Motor neuron (in vitro differentiated cells): ENCODE results near the gene TIFAB. TPM values are rescaled to one million over a fixed set of nuclear protein-coding genes. Genes with fewer than 3 reads are reported as not detected.

ENCODE experiments used
- ATAC-seq, 8 experiments: fragments of 200-7000 bp; cut with Tn5 transposase; replicated peaks in 6 of 8; 2 replicates each; pipeline ENCODE4 v1.8.0; 2021; ENCODE audit warnings: mild to moderate bottlenecking in 8 of 8, moderate library complexity in 8 of 8
- H3K27ac ChIP-seq, 2 donors: fragments of 250-450 bp; sonication (Bioruptor Pico); 2 replicates each; pipeline ENCODE4 v1.9.0; 2021; ENCODE audit warnings: antibody characterized with exemption in 2 of 2, mild to moderate bottlenecking in 2 of 2, moderate library complexity in 1 of 2
- H3K4me1 ChIP-seq, 2 donors: fragments of 250-450 bp; sonication (Bioruptor Pico); replicated peaks in 1 of 2; 2 replicates each; pipeline ENCODE4 v1.6.1; 2021; ENCODE audit warnings: antibody characterized with exemption in 2 of 2, mild to moderate bottlenecking in 2 of 2, moderate library complexity in 1 of 2
- H3K4me3 ChIP-seq, 5 donors: fragments of 250-450 bp; sonication (Bioruptor Pico); 2 replicates each; pipeline ENCODE4 v1.9.0; 2021; ENCODE audit warnings: antibody characterized with exemption in 5 of 5, mild to moderate bottlenecking in 5 of 5, moderate library complexity in 4 of 5
- whole genome bisulfite sequencing, 10 experiments: fragments of 450-650 bp; shearing (Covaris generic); methylation state at CpG; one replicate each; pipeline ENCODE4 v1.0.0; 2022; 5-methylcytosine and 5-hydroxymethylcytosine counted together
- in situ Hi-C, 9 experiments: fragments of 400-800 bp; cut with MboI; loops; one replicate each; pipeline ENCODE4 v1.15.0; 2021; ENCODE audit warnings: low sequenced_read_pairs in 9 of 9, low pct_unique_long_range_greater_than_20kb in 2 of 9; ENCODE audit not compliant: unreplicated experiment in 9 of 9
- total RNA-seq, 8 experiments: library from RNA; unstranded; fragments of 300-600 nt; gene quantifications; 2 replicates each; pipeline versions ENCODE4 v1.2.3 to v1.2.4, GENCODE V29; 2022

Gene TIFAB
- total RNA-seq, 8 experiments from 2014 or later, result 0.04 to 0.43 (median 0.10) TPM; not detected in 2

DNA sequence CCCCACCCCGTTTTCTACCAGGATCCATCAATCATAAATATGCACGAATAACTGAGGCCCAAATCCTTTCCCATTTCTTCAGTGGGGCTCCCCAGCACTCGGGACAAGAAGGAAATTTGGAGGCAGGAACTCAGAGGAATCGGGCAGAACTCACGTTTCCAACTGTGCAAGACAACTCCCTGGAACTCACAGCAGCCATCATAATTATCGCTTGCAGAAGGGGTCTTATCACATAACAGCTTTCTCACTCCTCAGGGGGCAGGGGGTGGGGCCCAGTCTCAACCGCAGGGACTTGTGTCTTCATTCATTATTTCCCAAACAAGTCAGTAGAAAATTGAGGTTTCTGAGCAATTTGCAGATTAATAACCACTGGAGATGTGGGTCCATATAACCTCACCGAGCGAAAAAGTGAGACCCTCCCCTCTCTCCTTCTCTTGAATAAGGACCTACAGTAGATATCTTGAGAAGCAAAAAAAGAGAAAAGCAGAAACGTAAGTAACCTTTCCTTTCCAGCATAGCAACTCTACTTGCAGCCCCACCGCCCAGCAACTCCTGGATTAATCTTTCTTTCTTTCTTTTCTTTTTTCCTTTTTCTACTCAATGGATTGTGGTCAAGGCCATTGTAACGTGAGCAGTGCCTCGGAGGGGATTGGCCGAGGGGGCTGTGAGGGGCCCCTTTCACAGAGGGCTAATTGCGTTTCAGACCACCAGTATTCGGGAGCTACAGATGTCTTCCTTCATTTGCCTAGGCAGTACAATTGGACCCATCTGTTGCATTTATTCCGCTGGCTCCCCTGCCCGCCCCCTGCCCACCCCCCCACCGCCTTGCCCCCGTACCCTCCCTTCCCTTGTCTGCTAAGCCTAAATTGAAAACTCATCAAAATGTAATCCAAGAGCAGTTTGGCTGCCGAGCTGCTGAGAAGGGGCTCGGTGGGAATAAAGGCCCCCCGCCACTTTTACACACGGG, 24.7 kb upstream of the TIFAB start:
- in situ Hi-C loops, result no loop called here
- Histone ChIP-seq H3K27ac (peak overlapping the region; percentile 41 to 66), H3K4me1 (peaks cover 33 to 51% of the 10 kb centered on the region in 2 donors), H3K4me3 (peak overlapping the region in 1 of 5 donors; percentile 20)
- WGBS, 10 experiments, result 0 to 49% (median 16%) methylated on average over 1 to 9 of the region's 24 CpGs; no CpG with 5 or more reads in 1 of the 10 experiments
- ATAC-seq, result peak in 5 of 8 experiments; percentile 66 to 73 (median 69)

DNA sequence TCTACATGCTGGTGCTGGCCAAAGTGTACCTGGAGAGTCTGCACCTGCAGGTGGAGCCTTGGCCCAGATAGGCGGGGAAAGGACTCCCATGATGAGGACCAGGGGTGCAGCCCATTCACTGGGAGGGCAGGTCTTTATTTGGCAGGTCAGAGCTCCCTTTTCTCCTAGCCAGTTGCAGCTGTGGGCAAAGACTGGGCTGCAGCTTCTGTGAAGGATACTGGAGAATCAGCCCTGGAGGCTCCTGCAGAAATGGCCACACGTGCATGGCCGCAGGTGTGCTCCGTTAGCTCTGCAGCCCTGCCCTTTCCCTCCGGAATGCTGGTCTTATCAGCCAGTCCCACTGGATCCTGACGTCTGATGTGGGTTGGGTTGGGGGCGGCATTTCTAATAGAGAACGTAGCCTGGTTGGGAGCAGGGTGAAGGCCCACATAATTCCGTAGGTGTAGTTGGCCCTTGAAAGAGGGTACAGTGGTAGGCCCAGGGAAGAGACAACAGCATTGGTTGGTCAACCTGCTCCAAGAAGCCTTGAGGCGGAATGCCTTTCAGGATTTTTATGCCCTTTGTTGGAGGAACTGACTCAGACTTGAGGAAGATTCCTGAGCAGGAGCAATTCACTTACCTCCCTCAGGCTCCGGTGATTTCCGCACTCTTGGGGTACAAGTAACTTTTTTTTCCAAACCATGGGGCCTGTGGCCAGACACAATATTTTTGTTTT, 22.0 kb upstream of the TIFAB start:
- no peak overlapping the region for H3K4me3 ChIP-seq
- no peak for ATAC-seq
- 75 to 97% (median 92%) methylated on average over 2 to 6 of the region's 12 CpGs; no CpG with 5 or more reads in 4 of the 10 experiments for WGBS, 10 experiments
- in situ Hi-C loops, result loop anchor here in 5 of 9 experiments (25.0 kb wide), 2 partner anchors 263 to 363 kb away; partner anchors contain the start of gene SLC25A48 (in 2 of the 5)
- H3K4me1 ChIP-seq, result peaks cover 30 to 50% of the 10 kb centered on the region in 2 donors
- no peak overlapping the region for H3K27ac ChIP-seq

DNA sequence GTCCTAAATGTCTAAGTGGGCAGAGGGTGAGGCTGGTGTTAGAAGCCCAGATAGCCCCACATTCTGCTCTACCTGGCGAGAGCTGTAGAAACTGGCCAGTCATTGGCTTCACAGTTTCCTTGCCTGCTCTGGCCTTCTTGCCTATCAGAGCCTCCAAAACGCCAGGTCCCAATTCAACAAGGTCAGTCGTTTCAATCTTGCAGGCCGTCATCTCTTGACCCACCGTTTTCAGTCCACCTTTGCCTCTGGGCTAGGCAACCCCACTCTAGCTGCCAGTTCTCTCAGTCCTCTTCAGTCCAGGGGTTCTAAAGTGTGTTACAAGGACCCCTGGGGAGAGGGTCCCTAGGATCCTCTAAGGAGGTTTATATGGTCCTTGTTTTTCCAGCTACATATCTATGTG, 20.0 kb upstream of the TIFAB start:
- 30 to 100% (median 85%) methylated on average over 1 to 5 of the region's 5 CpGs; no CpG with 5 or more reads in 3 of the 10 experiments for WGBS, 10 experiments
- Histone ChIP-seq H3K4me1 (peaks cover 24 to 47% of the 10 kb centered on the region in 2 donors), H3K4me3 (no peak overlapping the region), H3K27ac (no peak overlapping the region)
- ATAC-seq, result no peak
- in situ Hi-C loops, result loop anchor here in 5 of 9 experiments (25.0 kb wide), 2 partner anchors 265 to 365 kb away; partner anchors contain the start of gene SLC25A48 (in 2 of the 5)

DNA sequence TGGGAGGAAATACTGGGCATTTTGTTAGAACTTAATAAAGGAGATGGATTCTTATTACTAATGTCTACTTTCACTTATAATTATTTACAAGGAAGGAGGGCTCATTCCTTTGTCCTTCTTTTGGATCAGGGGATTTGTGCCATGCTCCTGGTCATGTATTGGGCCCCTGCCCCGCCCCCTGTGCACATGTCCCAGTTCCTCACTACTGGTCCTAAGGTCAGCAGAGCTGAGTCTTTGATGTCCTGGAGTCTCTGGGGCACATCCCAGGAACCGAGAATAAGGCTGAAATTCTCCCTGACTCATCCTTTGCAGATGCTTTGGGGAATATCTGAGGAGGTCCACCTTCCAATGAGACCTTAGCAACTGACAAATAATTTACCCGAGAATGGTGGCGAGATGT, 19.6 kb upstream of the TIFAB start:
- WGBS, 10 experiments, result 0 to 100% (median 80%) methylated on average over 1 to 3 of the region's 4 CpGs; no CpG with 5 or more reads in 3 of the 10 experiments
- no peak overlapping the region for H3K4me3 ChIP-seq
- no peak overlapping the region for H3K27ac ChIP-seq
- no peak for ATAC-seq
- in situ Hi-C loops, result loop anchor here in 5 of 9 experiments (25.0 kb wide), 2 partner anchors 266 to 366 kb away; partner anchors contain the start of gene SLC25A48 (in 2 of the 5)
- peaks cover 24 to 47% of the 10 kb centered on the region in 2 donors for H3K4me1 ChIP-seq

DNA sequence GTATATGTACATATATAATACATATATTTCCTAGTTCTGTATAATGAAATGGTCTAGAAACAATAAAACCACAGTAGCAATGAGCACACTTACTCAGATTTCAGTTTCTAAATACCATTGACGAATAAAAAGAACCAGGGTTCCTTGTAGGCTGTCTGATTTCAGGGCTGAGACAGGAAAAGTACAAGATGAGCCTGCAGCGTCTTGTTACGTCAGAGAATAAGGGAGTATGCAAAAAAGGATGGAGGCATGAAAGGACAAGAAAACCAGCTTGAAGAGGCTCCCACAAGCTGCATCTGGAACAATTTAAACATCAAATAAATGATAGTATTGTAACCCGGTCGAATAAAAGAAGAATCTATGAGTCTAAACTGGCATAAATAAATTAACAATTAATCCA, 17.8 kb upstream of the TIFAB start:
- peak in 1 of 8 experiments; percentile 51 for ATAC-seq
- Histone ChIP-seq H3K27ac (no peak overlapping the region), H3K4me1 (peaks cover 23 to 36% of the 10 kb centered on the region in 2 donors), H3K4me3 (no peak overlapping the region)
- in situ Hi-C loops, result loop anchor here (10.0 to 25.0 kb wide), 4 partner anchors 85 to 367 kb away; partner anchors contain the start of gene SLC25A48 (in 4 of the 9)
- 8 to 90% (median 81%) methylated on average over 3 to 5 of the region's 5 CpGs; no CpG with 5 or more reads in 1 of the 10 experiments for WGBS, 10 experiments

DNA sequence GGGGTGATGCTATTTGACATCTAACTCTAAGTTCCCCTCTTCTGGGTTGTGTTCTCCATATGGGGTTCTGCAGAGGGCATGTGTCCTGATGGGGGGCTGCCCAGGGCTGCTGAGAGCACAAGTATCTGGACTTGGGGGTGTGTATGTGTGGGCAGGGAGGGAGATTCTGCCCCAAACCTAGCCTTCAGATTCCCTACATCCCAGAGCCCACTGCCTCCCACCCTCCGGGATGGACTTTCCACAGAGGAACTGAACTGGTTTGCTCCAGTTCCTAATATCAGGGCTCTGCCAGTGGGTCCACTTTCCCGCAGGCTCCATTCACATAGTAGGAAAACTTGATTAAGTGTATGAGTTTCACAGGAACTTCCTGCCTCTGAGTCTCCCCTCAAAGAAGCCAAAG, 16.4 kb upstream of the TIFAB start:
- H3K4me1 ChIP-seq, result peaks cover 23 to 30% of the 10 kb centered on the region in 2 donors
- in situ Hi-C loops, result loop anchor here (10.0 to 25.0 kb wide), 4 partner anchors 86 to 369 kb away; partner anchors contain the start of gene SLC25A48 (in 4 of the 9)
- no peak overlapping the region for H3K27ac ChIP-seq
- WGBS, 10 experiments, result no CpG with 5 or more reads among the region's 2 CpGs
- no peak overlapping the region for H3K4me3 ChIP-seq
- no peak for ATAC-seq

DNA sequence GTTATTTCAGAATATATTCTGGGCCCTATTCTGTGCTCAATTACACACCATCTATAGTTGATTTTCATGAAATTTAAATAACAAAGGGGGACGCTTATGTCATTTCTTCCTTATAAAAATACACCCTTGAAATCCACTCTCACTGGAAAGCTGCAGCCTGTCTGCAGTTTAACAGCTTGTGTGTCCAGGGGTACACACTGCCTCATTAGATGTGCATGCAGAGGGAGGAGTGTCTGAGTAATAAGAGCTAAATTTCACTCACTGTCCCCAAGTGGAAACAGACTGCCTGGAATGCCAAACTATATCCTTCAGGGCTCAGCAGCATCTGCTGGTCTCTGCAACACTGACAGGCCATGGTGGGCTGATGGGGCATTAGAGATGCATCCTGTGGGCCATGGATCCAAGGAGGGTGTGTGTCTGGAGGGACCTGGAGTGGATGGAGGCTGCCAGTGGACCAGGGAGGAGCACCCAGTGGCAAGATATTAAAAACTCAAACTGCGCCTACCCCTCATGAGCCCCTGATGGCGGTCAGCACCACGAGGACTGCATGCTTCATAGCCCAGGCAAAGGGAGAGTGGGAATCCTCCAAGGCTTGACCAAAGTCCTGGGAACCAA, 15.8 kb upstream of the TIFAB start:
- H3K4me3 ChIP-seq, result no peak overlapping the region
- ATAC-seq, result peak in 3 of 8 experiments; percentile 28 to 45 (median 45)
- in situ Hi-C loops, result loop anchor here (10.0 to 25.0 kb wide), 4 partner anchors 87 to 369 kb away; partner anchors contain the start of gene SLC25A48 (in 4 of the 9)
- no peak overlapping the region for H3K27ac ChIP-seq
- H3K4me1 ChIP-seq, result peaks cover 23 to 30% of the 10 kb centered on the region in 2 donors
- WGBS, 10 experiments, result 38 to 86% (median 83%) methylated on average over 1 of the region's 4 CpGs; no CpG with 5 or more reads in 2 of the 10 experiments

DNA sequence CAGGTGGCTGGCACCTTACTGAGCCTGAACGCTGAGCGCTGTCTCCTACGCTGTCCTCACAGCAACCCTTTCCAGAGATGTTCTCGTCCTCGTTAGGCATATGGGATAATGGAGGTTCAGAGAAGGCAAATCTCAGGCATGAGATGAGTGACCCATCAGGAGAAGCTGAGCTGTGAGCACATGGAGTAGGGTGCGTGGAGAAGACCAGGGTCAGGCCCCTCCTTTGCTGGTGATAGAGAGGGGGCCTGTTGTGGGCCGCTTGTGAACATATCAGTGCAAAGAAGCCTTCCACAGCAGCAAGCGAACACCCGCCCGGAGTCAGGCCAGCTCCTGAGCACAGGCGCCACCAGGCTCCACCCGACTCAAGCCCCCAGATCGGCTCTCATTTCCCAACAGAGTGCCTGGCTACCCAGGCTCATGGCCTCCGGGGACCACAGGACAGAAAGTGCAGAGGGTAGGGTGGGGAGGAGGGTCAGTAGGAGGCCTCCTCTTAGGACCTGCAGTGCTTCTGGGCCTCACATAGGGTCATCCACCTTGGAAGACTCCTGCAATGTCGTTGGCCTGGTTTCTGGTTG, 15.0 kb upstream of the TIFAB start:
- no peak overlapping the region for H3K4me3 ChIP-seq
- 13 to 80% (median 50%) methylated on average over 1 to 3 of the region's 15 CpGs; no CpG with 5 or more reads in 4 of the 10 experiments for WGBS, 10 experiments

DNA sequence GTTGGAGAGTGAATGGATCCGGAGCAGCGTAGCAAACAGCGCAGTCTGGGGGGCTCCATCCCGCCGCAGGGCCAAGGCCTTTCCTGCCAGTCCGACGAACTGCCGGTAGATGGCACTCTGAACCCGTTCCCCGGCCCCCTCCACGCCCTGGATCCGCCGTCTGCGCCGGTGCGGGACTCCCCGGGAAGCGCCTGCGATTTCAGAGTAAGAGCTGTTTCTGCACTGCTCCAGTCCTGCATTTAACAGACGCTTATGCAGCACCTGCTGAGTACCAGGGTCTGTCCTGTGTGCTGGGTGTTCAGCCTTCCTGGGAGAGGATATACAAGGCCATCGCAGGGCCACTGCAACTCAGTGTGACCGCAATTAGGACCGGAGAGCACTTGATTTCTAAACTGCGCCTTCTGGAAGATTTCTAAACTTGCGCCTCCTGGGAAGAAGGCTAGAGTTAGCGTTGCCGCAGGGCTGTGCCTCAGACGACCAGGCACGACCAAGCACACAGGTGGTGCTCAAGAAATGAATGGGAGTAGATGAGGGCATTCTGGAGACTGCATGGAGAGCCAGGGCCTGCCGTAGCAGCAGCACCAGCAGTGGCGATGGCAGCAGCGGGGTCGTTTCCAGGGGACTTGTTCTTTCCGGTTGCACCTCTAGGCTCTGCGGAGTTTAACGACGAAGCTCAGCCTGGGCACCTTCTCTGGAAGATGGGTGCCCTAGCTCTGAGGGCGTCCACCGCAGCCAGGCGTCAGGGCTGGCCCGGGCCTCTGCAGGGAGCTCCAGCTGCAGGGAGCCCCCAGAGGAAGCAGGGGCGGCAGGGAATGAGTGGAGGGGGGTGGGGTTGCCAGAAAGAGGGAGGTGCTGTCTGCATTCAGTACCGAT, 14.3 kb upstream of the TIFAB start:
- in situ Hi-C loops, result loop anchor here (10.0 to 25.0 kb wide), 4 partner anchors 88 to 371 kb away; partner anchors contain the start of gene SLC25A48 (in 4 of the 9)
- peak; percentile 89 to 97 (median 93) for ATAC-seq
- peaks cover 23 to 34% of the 10 kb centered on the region in 2 donors for H3K4me1 ChIP-seq
- H3K4me3 ChIP-seq, result peak overlapping the region in 1 of 5 donors; percentile 18
- H3K27ac ChIP-seq, result no peak overlapping the region
- 0 to 21% (median 7%) methylated on average over 1 to 24 of the region's 43 CpGs; no CpG with 5 or more reads in 2 of the 10 experiments for WGBS, 10 experiments

More for the DNA sequence above, 15.0 kb upstream of the TIFAB start:
- Histone ChIP-seq H3K27ac (no peak overlapping the region), H3K4me1 (peaks cover 23 to 30% of the 10 kb centered on the region in 2 donors)
- in situ Hi-C loops, result loop anchor here (10.0 to 25.0 kb wide), 4 partner anchors 88 to 370 kb away; partner anchors contain the start of gene SLC25A48 (in 4 of the 9)
- peak in 1 of 8 experiments; percentile 1 for ATAC-seq

DNA sequence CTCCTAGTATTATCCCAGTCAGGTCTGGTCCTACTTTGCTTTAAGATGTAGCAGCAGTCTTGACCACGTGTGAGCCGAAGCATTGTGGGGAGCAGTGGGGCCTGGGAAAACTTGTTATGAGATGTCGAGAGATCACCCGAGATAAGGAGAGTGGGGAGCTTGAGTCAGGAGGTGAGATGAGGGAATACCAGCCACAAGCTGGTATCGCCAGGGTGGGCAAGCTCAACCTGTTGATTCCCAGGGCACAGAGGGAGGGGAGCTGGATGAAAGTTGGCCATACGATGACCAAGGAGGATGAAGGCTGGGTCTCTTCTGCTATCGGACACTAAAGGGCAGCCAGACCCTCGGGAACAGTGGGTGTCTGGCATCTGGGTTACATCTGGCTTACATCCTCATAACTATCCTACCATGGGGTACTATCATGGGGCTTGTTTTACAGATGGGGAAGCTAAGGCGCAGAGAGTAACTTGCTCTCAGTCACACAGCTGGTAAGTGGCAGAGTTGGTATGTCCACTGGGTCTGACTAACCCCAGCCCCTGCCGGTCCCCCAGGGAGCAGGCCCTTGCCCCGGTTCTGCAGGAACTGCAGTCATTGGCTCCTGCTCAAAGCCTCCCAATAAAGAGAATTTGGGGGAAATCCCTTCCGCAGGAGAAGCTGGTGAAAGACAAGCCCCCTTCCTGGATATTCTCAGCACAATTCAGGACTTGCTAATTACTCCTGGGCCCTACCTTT, 13.4 kb upstream of the TIFAB start:
- ATAC-seq, result no peak
- no peak overlapping the region for H3K27ac ChIP-seq
- H3K4me3 ChIP-seq, result no peak overlapping the region
- in situ Hi-C loops, result loop anchor here (10.0 to 25.0 kb wide), 4 partner anchors 89 to 372 kb away; partner anchors contain the start of gene SLC25A48 (in 4 of the 9)
- H3K4me1 ChIP-seq, result peaks cover 23 to 39% of the 10 kb centered on the region in 2 donors
- 17 to 81% (median 61%) methylated on average over 2 to 6 of the region's 12 CpGs; no CpG with 5 or more reads in 2 of the 10 experiments for WGBS, 10 experiments
